ENCODE results near the gene FOXP1. TPM values are rescaled to one million over a fixed set of nuclear protein-coding genes. Genes with fewer than 3 reads are reported as not detected.

The FOXP1 gene
- total and polyA plus RNA-seq, 2 of the 8 experiments (the other 6 are each of a cell fraction or from before 2014, with no cell fraction given): 13.9 to 25.4 TPM

DNA sequence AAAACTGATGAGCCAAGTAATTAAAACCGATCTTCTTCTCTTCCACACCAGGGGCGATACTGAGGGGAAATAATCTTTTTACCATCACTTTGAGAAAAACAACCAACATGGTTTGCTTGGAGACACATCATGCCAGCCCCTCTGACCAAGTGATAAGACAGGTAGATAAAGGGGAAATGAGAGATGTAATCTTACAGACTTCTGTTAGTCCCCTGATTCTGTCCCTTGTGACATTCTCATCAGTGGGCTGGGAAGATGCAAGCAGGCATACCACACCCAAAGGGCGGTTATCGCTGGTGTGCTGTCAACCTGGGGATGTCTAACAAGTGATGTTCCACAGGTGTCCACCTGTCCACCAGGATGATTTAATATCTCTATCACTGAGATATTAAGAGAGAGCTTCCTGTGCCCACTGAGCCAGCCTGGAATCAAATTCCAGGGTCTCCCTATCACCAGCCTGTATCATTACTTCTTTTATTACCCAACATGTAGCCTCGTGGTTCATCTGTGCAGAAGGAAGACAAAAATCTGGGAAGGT is 315.0 kb downstream of the FOXP1 start:
- H3K4me2 ChIP-seq (ENCODE audit: insufficient read depth in 1 of 2, low read depth in 2 of 2, low read length in 2 of 2): no peak overlapping the region
- no peak overlapping the region for H2BK5ac ChIP-seq (ENCODE audit: low read depth, low read length)
- no peak overlapping the region for H3K23ac ChIP-seq (ENCODE audit: insufficient read length)
- CTCF ChIA-PET (ENCODE audit: partially characterized antibody): no interaction called here
- no peaks in the 10 kb centered on the region for H3K36me3 ChIP-seq (ENCODE audit: control insufficient read depth in 2 of 4, insufficient read depth in 4 of 4, low read length in 3 of 4)
- H2BK20ac ChIP-seq (ENCODE audit: low read length): no peak overlapping the region
- no peak overlapping the region for H2BK12ac ChIP-seq (ENCODE audit: low read depth, low read length)
- no peak overlapping the region for H3K4me3 ChIP-seq (ENCODE audit: extremely low read depth in 1 of 4, insufficient read depth in 2 of 4, low read depth in 3 of 4, low read length in 4 of 4)
- H3K4me1 ChIP-seq (replicated peaks in 1 of 4; ENCODE audit: control insufficient read depth in 3 of 4, insufficient read depth in 4 of 4, low read length in 3 of 4): no peaks in the 10 kb centered on the region
- POLR2A ChIA-PET (ENCODE audit: partially characterized antibody): no interaction called here
- no peak overlapping the region for H3K27ac ChIP-seq (ENCODE audit: low read depth, low read length)
- no peak overlapping the region for H2AK5ac ChIP-seq (ENCODE audit: low read depth, low read length)
- H3K79me1 ChIP-seq (ENCODE audit: low read depth, low read length): peaks cover 5% of the 10 kb centered on the region
- H3K14ac ChIP-seq (ENCODE audit: insufficient read length): no peak overlapping the region
- 94% methylated on average over 5 of the region's 5 CpGs; no CpG with 5 or more reads in 1 of the 2 experiments for WGBS, 2 experiments (ENCODE audit: extremely low coverage in 1 of 2, insufficient coverage in 1 of 2, insufficient read length in 1 of 2, insufficient replicate concordance in 2 of 2, low coverage in 1 of 2, low lambda C conversion rate in 2 of 2, missing lambda C conversion rate in 1 of 2)
- H4K5ac ChIP-seq (ENCODE audit: insufficient read length, low read depth, low read length): no peak overlapping the region
- no peak overlapping the region for H2BK120ac ChIP-seq (replicated peaks; ENCODE audit: low read depth, low read length)
- no peak for DNase-seq (ENCODE audit: low read depth in 1 of 2, low spot score in 2 of 2)
- no peak overlapping the region for H4K91ac ChIP-seq (replicated peaks; ENCODE audit: insufficient read length, low read length)
- H2AFZ ChIP-seq (ENCODE audit: low read length): no peak overlapping the region
- no peaks in the 10 kb centered on the region for H3K9me3 ChIP-seq (ENCODE audit: insufficient read depth in 2 of 2, low read depth in 1 of 2, low read length in 1 of 2)
- H3K23me2 ChIP-seq (ENCODE audit: low read depth, low read length): no peaks in the 10 kb centered on the region
- H3K9ac ChIP-seq (replicated peaks in 1 of 4; ENCODE audit: extremely low read depth in 1 of 4, low read depth in 3 of 4, low read length in 3 of 4): no peak overlapping the region
- H4K8ac ChIP-seq (ENCODE audit: extremely low read depth, insufficient read depth, low read length): no peak overlapping the region
- no peaks in the 10 kb centered on the region for H4K20me1 ChIP-seq (replicated peaks in 1 of 2; ENCODE audit: control insufficient read depth in 1 of 2, insufficient read depth in 2 of 2, low read length in 2 of 2)
- no peak overlapping the region for H3K18ac ChIP-seq (ENCODE audit: extremely low read depth, low read length)
- FAIRE-seq: no peak
- peaks cover 0 to 9% of the 10 kb centered on the region in 2 experiments; a peak in 1 of 4 replicates for H3K79me2 ChIP-seq (ENCODE audit: control insufficient read depth in 1 of 2, insufficient read depth in 2 of 2, low read length in 2 of 2)
- no peaks in the 10 kb centered on the region for H3K27me3 ChIP-seq (replicated peaks in 1 of 4; ENCODE audit: control insufficient read depth in 3 of 4, extremely low read depth in 1 of 4, insufficient read depth in 3 of 4, low read length in 3 of 4)
- H3K56ac ChIP-seq (replicated peaks; ENCODE audit: insufficient read length, low read depth, low read length): no peak overlapping the region
- no peak overlapping the region for H3K4ac ChIP-seq (replicated peaks; ENCODE audit: insufficient read length, low read depth, low read length)
- no peak overlapping the region for H2BK15ac ChIP-seq (ENCODE audit: low read length)
- TF ChIP-seq ZNF274 (IDR thresholded peaks at IDR 0.05; ENCODE audit: borderline replicate concordance, extremely low read depth, low read length) (no peak), SIN3A (conservative IDR thresholded peaks at IDR 0.05 in 1 of 2, IDR thresholded peaks at IDR 0.05 in 1 of 2; ENCODE audit: low read depth in 1 of 2, low read length in 2 of 2) (no peak), RFX5 (IDR thresholded peaks at IDR 0.05; ENCODE audit: borderline replicate concordance, low read depth, low read length) (no peak), CBX5 (IDR thresholded peaks at IDR 0.05; ENCODE audit: low read depth, low read length) (no peak), SRF (IDR thresholded peaks at IDR 0.05; ENCODE audit: low read depth, low read length) (no peak), KDM1A (IDR thresholded peaks at IDR 0.05; ENCODE audit: borderline replicate concordance, low read length) (no peak), PHF8 (conservative IDR thresholded peaks at IDR 0.05; ENCODE audit: low read depth, low read length) (no peak), CHD2 (IDR thresholded peaks at IDR 0.05; ENCODE audit: low read length) (no peak), CHD1 (IDR thresholded peaks at IDR 0.05; ENCODE audit: low read depth, low read length) (no peak), CREB1 (IDR thresholded peaks at IDR 0.05) (no peak), SIRT6 (IDR thresholded peaks at IDR 0.05; ENCODE audit: low read length) (no peak), GABPA (IDR thresholded peaks at IDR 0.05; ENCODE audit: borderline replicate concordance, insufficient read depth, low read length) (no peak)
- TF ChIP-seq, protein P1, sequence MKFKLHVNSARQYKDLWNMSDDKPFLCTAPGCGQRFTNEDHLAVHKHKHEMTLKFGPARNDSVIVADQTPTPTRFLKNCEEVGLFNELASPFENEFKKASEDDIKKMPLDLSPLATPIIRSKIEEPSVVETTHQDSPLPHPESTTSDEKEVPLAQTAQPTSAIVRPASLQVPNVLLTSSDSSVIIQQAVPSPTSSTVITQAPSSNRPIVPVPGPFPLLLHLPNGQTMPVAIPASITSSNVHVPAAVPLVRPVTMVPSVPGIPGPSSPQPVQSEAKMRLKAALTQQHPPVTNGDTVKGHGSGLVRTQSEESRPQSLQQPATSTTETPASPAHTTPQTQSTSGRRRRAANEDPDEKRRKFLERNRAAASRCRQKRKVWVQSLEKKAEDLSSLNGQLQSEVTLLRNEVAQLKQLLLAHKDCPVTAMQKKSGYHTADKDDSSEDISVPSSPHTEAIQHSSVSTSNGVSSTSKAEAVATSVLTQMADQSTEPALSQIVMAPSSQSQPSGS (IDR thresholded peaks at IDR 0.05; ENCODE audit: low read length): no peak

All from H1 (cell line).